UCSD-AML1 (cell line): ENCODE data around the gene BACH1.
"Not testable (repeated sequence)": the region's sequence is repeated elsewhere in the genome, so short reads cannot be mapped to it uniquely, and the experiment has no call there.

Experiments used
- DNase-seq: peaks from one replicate; lab custom pipeline; 2025; ENCODE audit not compliant: unreplicated experiment; lab: John Stamatoyannopoulos, UW

Gene BACH1

GRCh38 chr21:29298348-29299045 lies at the start of gene BACH1:
Gene BACH1 (plus strand): TSS chr21:29298922. CDS start chr21:29321281, 22,359 bp downstream.
- peak; percentile 93 for DNase-seq

- not testable (repeated sequence) for DNase-seq
These were observed 49.4 kb upstream of the BACH1 start for GRCh38 chr21:29249289-29249688.

GRCh38 chr21:29250636-29251035 lies 48.1 kb upstream of the BACH1 start:
- DNase-seq: no peak

- not testable (repeated sequence) for DNase-seq
These were observed 44.9 kb upstream of the BACH1 start for GRCh38 chr21:29253861-29254260.

- no peak for DNase-seq
These were observed 44.2 kb upstream of the BACH1 start for GRCh38 chr21:29254550-29254949.

- no peak for DNase-seq
These were observed 42.4 kb upstream of the BACH1 start for GRCh38 chr21:29256126-29256910.

- no peak for DNase-seq
These were observed 41.0 kb upstream of the BACH1 start for GRCh38 chr21:29257701-29258100.

GRCh38 chr21:29258626-29259338 lies 39.9 kb upstream of the BACH1 start:
- DNase-seq: no peak

GRCh38 chr21:29260461-29260860 lies 38.3 kb upstream of the BACH1 start:
- no peak for DNase-seq

GRCh38 chr21:29261555-29262540 lies 36.9 kb upstream of the BACH1 start:
- no peak for DNase-seq

- DNase-seq: no peak
These were observed 34.0 kb upstream of the BACH1 start for GRCh38 chr21:29264721-29265120.

GRCh38 chr21:29265690-29266479 lies 32.8 kb upstream of the BACH1 start:
- DNase-seq: no peak

- DNase-seq: no peak
These were observed 31.1 kb upstream of the BACH1 start for GRCh38 chr21:29267666-29268065.

- no peak for DNase-seq
These were observed 26.8 kb upstream of the BACH1 start for GRCh38 chr21:29271927-29272333.

GRCh38 chr21:29277442-29277841 lies 21.3 kb upstream of the BACH1 start:
- no peak for DNase-seq

- DNase-seq: no peak
These were observed 19.2 kb upstream of the BACH1 start for GRCh38 chr21:29279558-29279957.

- DNase-seq: not testable (repeated sequence)
These were observed 16.9 kb upstream of the BACH1 start for GRCh38 chr21:29281801-29282200.

- no peak for DNase-seq
These were observed 11.3 kb upstream of the BACH1 start for GRCh38 chr21:29287383-29287782.

GRCh38 chr21:29288239-29288638 lies 10.5 kb upstream of the BACH1 start:
- DNase-seq: no peak

GRCh38 chr21:29289317-29289716 lies 9.4 kb upstream of the BACH1 start:
- no peak for DNase-seq
